AG04450 (cell line): ENCODE results near the gene TNC. TPM values are rescaled to one million over a fixed set of nuclear protein-coding genes. Genes with fewer than 3 reads are reported as not detected.

Experiments used
- CTCF ChIA-PET: fragments of 300-600, 350-600 bp; formaldehyde crosslinking; extraction: SDS; loops from one replicate; lab custom pipeline; 2022; ENCODE audit warnings: antibody characterized with exemption, inconsistent platforms; lab: Charles Lee
- POLR2A ChIA-PET: fragments of 350-600 bp; formaldehyde crosslinking; extraction: SDS; loops from one replicate; lab custom pipeline; 2021; ENCODE audit warnings: antibody characterized with exemption, inconsistent platforms; lab: Yijun Ruan, JAX
- DNase-seq: peaks from one replicate; pipeline ENCODE4 v3.0.0-alpha.2; 2011; ENCODE audit warnings: low read depth, low spot score
- H3K27ac ChIP-seq: one replicate; pipeline ENCODE4 v1.5.1; 2012; ENCODE audit warnings: low read depth, low read length, control low read depth
- H3K27me3 ChIP-seq: one replicate; pipeline ENCODE4 v1.6.0; 2012; ENCODE audit warnings: low read length; ENCODE audit not compliant: control insufficient read depth, insufficient read depth
- H3K4me3 ChIP-seq: 2 replicates; pipeline ENCODE4 v1.5.1; 2011; ENCODE audit warnings: mild to moderate bottlenecking, low read depth, low read length, control low read depth
- H3K9me3 ChIP-seq: 2 replicates; pipeline ENCODE4 v1.5.1; 2012; ENCODE audit warnings: low read length; ENCODE audit not compliant: control insufficient read depth, insufficient read depth
- CTCF ChIP-seq: IDR thresholded peaks from 2 replicates; pipeline ENCODE4 v1.5.1; 2011; ENCODE audit warnings: low read depth, low read length, control low read depth, inconsistent platforms
- polyA plus RNA-seq: library from polyadenylated mRNA; depleted of rRNA; stranded (reverse); fragments of >200 nt; gene quantifications from 2 replicates; pipeline ENCODE4 v1.2.3, GENCODE V29; 2011

TNC gene
- polyA plus RNA-seq, 1 experiment, result 265 TPM

- ChIA-PET CTCF (interaction anchor here (0.6 to 3.7 kb wide), 59 partner anchors 8 to 1366 kb away, joined by 3 to 76 read pairs (median 4); partner anchors contain the start of gene TEX48), POLR2A (interaction anchor here (0.6 to 0.8 kb wide), 3 partner anchors 113 to 808 kb away, joined by 3 to 4 read pairs (median 3); no protein-coding TSS in a partner anchor)
- no peak overlapping the region for H3K4me3 ChIP-seq
- no peaks in the 10 kb centered on the region for H3K27me3 ChIP-seq
- peak; percentile 87 for TF ChIP-seq CTCF
- DNase-seq, result peak; percentile 69
- no peak overlapping the region for H3K27ac ChIP-seq
- no peaks in the 10 kb centered on the region for H3K9me3 ChIP-seq
Measured at GRCh38 chr9:115013998-115014397, 104.0 kb downstream of the TNC start.

- no peak overlapping the region for H3K27ac ChIP-seq
- ChIA-PET POLR2A (interaction anchor here (0.7 kb wide), 1 partner anchor 380 kb away, joined by 3 read pairs; no protein-coding TSS in a partner anchor), CTCF (interaction anchor here (0.8 to 3.6 kb wide), 8 partner anchors 98 to 351 kb away, joined by 3 to 14 read pairs (median 4); no protein-coding TSS in a partner anchor)
- DNase-seq, result no peak
- no peak overlapping the region for H3K4me3 ChIP-seq
- no peak for TF ChIP-seq CTCF
- no peaks in the 10 kb centered on the region for H3K9me3 ChIP-seq
- H3K27me3 ChIP-seq, result no peaks in the 10 kb centered on the region
Measured at GRCh38 chr9:115012486-115012885, 105.5 kb downstream of the TNC start.

GRCh38 chr9:115010874-115011273 lies 107.1 kb downstream of the TNC start:
- no peak for TF ChIP-seq CTCF
- POLR2A ChIA-PET, result interaction anchor here (0.6 kb wide), 1 partner anchor 11 kb away, joined by 3 read pairs; no protein-coding TSS in a partner anchor
- DNase-seq, result no peak
- Histone ChIP-seq H3K27ac (no peak overlapping the region), H3K4me3 (no peak overlapping the region), H3K9me3 (no peaks in the 10 kb centered on the region), H3K27me3 (no peaks in the 10 kb centered on the region)
- CTCF ChIA-PET, result interaction anchor here (0.6 to 3.6 kb wide), 6 partner anchors 75 to 605 kb away, joined by 3 to 14 read pairs (median 4); no protein-coding TSS in a partner anchor

GRCh38 chr9:115008536-115009270 lies 109.3 kb downstream of the TNC start:
- no peak for TF ChIP-seq CTCF
- H3K9me3 ChIP-seq, result no peaks in the 10 kb centered on the region
- POLR2A ChIA-PET, result no interaction called here
- no peak overlapping the region for H3K27ac ChIP-seq
- DNase-seq, result peak; percentile 69
- CTCF ChIA-PET, result interaction anchor here (0.7 to 3.6 kb wide), 6 partner anchors 98 to 355 kb away, joined by 3 to 14 read pairs (median 5); no protein-coding TSS in a partner anchor
- no peaks in the 10 kb centered on the region for H3K27me3 ChIP-seq
- no peak overlapping the region for H3K4me3 ChIP-seq

- POLR2A ChIA-PET, result no interaction called here
- Histone ChIP-seq H3K27ac (no peak overlapping the region), H3K27me3 (peaks cover 3% of the 10 kb centered on the region), H3K4me3 (no peak overlapping the region), H3K9me3 (no peaks in the 10 kb centered on the region)
- no peak for TF ChIP-seq CTCF
- DNase-seq, result peak; percentile 15
- CTCF ChIA-PET, result interaction anchor here (0.7 to 3.6 kb wide), 5 partner anchors 9 to 345 kb away, joined by 3 to 17 read pairs (median 5); no protein-coding TSS in a partner anchor
Measured at GRCh38 chr9:115006660-115007059, 111.3 kb downstream of the TNC start.
